ENCODE measurements around the gene BLM.

BLM gene

DNA sequence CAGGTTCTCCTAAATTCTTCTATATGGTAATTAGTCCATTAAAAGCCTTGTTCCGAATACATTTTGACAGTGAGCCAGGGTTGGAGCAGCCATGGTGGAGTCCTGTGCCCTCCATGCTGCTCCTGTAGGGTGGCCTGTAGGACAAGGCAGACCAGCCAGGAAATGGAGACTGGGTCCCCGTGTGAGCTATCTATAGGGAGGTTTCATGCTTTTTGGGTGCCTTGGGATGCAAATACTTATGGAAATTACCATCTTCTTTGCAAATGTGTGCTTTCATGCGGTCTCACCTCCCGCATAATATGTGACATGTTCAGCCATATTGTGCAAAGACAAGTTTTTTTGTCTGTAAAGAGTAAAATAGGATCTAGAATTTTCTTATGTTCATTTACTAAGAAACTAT lies 93.2 kb downstream of the BLM start:
- DNase-seq (ENCODE audit: low read depth), result no peak
- H3K4me3 ChIP-seq (ENCODE audit: low read depth, low read length), result no peak overlapping the region
- TF ChIP-seq, protein P1, sequence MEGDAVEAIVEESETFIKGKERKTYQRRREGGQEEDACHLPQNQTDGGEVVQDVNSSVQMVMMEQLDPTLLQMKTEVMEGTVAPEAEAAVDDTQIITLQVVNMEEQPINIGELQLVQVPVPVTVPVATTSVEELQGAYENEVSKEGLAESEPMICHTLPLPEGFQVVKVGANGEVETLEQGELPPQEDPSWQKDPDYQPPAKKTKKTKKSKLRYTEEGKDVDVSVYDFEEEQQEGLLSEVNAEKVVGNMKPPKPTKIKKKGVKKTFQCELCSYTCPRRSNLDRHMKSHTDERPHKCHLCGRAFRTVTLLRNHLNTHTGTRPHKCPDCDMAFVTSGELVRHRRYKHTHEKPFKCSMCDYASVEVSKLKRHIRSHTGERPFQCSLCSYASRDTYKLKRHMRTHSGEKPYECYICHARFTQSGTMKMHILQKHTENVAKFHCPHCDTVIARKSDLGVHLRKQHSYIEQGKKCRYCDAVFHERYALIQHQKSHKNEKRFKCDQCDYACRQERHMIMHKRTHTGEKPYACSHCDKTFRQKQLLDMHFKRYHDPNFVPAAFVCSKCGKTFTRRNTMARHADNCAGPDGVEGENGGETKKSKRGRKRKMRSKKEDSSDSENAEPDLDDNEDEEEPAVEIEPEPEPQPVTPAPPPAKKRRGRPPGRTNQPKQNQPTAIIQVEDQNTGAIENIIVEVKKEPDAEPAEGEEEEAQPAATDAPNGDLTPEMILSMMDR (IDR thresholded peaks at IDR 0.05; ENCODE audit: low read depth, low read length, missing control alignments), result no peak

DNA sequence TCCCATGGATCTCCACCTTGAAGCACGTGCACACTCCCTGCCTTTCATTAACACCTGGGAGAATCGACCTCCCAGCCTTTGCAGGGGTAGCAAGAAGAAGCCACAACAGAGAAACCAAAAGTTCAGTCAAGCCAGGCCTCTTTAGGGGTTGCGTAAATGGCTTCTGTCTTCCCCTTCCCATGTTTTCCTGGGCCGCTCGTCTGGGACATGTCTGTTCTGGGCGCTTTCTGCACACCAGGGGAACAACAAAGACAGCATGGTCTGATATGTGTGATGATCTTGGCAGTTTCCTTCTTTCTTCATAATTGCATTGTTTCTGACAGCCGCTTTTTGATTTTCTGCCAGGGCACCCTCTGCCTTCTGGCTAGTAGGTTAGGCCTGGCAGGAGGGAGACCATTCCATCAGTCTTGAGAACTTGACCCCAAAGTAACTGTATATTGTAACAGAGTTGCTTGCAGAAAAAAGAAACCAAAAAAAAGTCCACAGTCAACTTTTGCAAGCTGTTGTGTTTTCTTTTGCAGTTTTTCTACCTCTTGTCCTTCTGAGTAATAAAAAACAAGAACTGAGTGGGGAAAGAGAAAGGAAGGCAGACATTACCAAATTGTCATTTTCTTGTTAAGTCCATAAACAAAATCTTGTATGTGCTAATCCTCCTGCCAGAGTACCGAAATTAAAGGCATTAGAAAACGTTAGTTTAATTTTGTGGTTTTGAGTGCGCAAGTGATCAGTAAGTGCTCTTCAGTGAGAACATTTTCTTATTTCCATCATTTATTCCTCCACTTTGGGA lies 95.2 kb downstream of the BLM start:
- H3K4me3 ChIP-seq (ENCODE audit: low read depth, low read length), result no peak overlapping the region
- DNase-seq (ENCODE audit: low read depth), result no peak
- TF ChIP-seq, protein P1 (IDR thresholded peaks at IDR 0.05; ENCODE audit: low read depth, low read length, missing control alignments), result no peak

DNA sequence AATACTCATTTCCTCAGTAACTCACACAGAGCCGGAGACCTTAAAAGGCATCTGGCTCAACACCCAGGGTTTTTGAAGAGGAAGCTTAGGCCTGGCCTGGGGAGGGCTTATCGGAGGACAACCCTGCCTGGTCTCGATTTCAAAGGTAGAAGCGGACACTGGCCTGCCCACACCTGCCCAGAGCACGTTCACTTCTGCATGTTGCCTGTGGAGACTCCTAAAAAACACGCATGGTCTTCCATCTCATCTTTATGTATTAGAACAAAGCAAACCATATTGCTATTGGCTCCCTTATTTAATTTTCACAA lies 95.8 kb downstream of the BLM start:
- no peak for DNase-seq (ENCODE audit: low read depth)
- TF ChIP-seq, protein P1 (IDR thresholded peaks at IDR 0.05; ENCODE audit: low read depth, low read length, missing control alignments), result no peak
- no peak overlapping the region for H3K4me3 ChIP-seq (ENCODE audit: low read depth, low read length)

DNA sequence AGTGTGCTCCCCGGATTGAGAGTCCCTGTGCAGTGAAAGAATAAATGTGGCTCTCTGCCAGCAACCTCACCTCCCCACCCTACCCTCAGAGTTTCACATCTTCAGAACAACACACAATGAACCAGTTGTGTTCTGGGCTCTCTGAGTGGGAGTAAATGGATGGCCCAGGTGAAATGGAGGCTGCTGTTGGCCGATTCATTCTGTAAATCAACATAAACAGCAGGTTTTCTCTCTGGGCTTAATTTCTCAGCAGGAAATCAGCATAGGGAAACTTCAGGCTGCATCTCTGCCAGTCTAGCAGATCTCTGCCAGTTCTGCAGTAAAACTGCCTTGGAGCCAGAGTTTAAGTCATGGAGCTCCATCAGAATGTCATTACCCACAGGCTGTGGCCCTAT lies 96.6 kb downstream of the BLM start:
- TF ChIP-seq, protein P1 (IDR thresholded peaks at IDR 0.05; ENCODE audit: low read depth, low read length, missing control alignments), result no peak
- no peak overlapping the region for H3K4me3 ChIP-seq (ENCODE audit: low read depth, low read length)
- no peak for DNase-seq (ENCODE audit: low read depth)

DNA sequence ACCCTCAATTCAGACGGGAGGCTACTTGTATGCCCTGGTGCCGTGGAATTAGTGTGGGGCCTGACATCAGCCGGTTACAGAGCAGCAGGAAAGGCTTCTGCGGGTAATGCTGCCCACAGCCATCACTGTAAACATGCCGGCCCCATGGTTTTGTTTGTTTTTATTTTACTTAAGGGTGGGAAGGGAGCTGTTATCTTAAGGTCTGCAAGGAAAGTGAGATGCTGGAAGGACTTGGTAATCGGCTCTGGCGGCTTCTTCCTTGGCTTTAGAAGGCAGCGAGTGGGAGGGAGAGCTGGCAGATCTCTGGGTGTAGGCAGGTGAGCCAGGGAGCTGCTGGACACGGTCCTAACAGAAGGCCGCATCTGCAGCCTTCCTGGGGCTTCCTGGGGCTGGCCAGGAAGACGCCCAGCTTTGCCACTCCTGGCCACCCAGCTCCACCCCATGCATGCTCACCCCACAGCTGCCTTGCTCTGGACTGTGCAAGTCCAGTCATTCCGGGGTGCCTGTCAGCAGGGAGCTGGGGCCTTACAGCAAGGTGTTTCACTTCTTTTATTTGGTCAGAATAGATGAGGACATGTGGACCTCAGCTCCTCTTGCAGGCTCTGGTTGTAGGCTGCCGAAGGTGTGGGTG lies 97.2 kb downstream of the BLM start:
- DNase-seq (ENCODE audit: low read depth), result no peak
- no peak overlapping the region for H3K4me3 ChIP-seq (ENCODE audit: low read depth, low read length)
- TF ChIP-seq, protein P1 (IDR thresholded peaks at IDR 0.05; ENCODE audit: low read depth, low read length, missing control alignments), result no peak

DNA sequence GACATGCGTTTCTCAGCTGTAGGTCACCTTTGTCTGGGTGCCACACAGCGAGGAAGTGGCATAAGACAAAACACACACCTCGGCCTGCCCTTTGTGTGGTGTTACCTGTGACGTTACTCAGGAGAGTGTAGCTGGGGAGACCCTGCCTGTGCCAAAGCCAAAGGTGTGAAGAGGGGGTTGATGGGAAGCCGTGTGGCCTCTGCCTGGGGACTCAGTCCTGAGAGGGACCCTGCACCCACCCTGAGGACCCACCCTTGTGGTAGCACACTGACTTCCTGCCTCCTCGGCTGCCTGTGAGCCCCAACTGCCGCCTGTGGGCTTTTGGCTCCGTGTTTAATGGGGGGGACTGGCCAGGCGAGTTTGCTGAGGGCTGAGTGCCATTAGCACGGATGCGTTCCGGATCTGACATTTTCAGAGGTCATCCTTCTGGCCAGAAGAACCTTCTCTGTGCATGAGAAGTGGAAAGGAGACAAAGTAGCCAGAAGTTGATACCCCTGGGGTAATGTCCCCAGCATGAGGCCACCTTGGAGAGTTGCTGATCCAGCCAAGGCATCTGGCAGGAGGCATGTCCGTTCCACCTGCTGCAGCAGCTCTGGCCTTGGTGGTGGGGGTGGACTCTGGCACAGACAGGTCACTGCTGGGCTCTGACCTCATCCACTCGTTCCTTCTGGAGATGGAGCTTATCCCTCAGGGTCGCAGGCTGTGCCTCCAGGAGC lies 99.4 kb downstream of the BLM start:
- TF ChIP-seq, protein P1 (IDR thresholded peaks at IDR 0.05; ENCODE audit: low read depth, low read length, missing control alignments), result no peak
- no peak for DNase-seq (ENCODE audit: low read depth)
- H3K4me3 ChIP-seq (ENCODE audit: low read depth, low read length), result no peak overlapping the region
